Spleen (tissue), 11 donors: ENCODE data around the gene C16orf95. TPM values are rescaled to one million over a fixed set of nuclear protein-coding genes. Genes with fewer than 3 reads are reported as not detected.

Experiments used
- DNase-seq: peaks from one replicate; pipeline ENCODE4 v3.0.0-alpha.2; 2020
- H3K27ac ChIP-seq, 8 donors: fragments of 200-600 bp; sonication (generic) in 7 of 8; 1 replicate in 4 of 8; 2 replicates in 4 of 8; pipeline versions ENCODE4 v1.5.0 to v1.8.0; 2016 to 2021; ENCODE audit warnings: inconsistent platforms in 4 of 8, mild to moderate bottlenecking in 4 of 8, moderate library complexity in 1 of 8
- H3K27me3 ChIP-seq, 7 donors: fragments of 200-600 bp; sonication (generic) in 6 of 7; replicated peaks in 1 of 7; 1 replicate in 4 of 7; 2 replicates in 3 of 7; pipeline versions ENCODE4 v1.5.0 to v1.8.0; 2016 to 2021; ENCODE audit warnings: inconsistent platforms in 3 of 7, mild to moderate bottlenecking in 1 of 7
- H3K36me3 ChIP-seq, 6 donors: fragments of 200-600 bp; sonication (generic) in 5 of 6; 1 replicate in 4 of 6; 2 replicates in 2 of 6; pipeline versions ENCODE4 v1.5.0 to v1.8.0; 2016 to 2021; ENCODE audit warnings: inconsistent platforms in 2 of 6
- H3K4me1 ChIP-seq, 6 donors: fragments of 200-600 bp; sonication (generic) in 5 of 6; 1 replicate in 3 of 6; 2 replicates in 3 of 6; pipeline versions ENCODE4 v1.5.0 to v1.8.0; 2016 to 2021; ENCODE audit warnings: inconsistent platforms in 3 of 6
- H3K4me3 ChIP-seq, 8 donors: fragments of 200-600 bp; sonication (generic) in 7 of 8; 1 replicate in 4 of 8; 2 replicates in 4 of 8; pipeline versions ENCODE4 v1.5.0 to v1.8.0; 2016 to 2021; ENCODE audit warnings: inconsistent platforms in 4 of 8, mild to moderate bottlenecking in 4 of 8, moderate library complexity in 2 of 8
- H3K9me3 ChIP-seq, 8 donors: fragments of 200-600 bp; sonication (generic) in 7 of 8; 1 replicate in 4 of 8; 2 replicates in 4 of 8; pipeline versions ENCODE4 v1.5.0 to v1.8.0; 2016 to 2021; ENCODE audit warnings: inconsistent platforms in 4 of 8
- POLR2A ChIP-seq, 3 donors: fragments of 450-650 bp; IDR thresholded peaks; one replicate each; pipeline ENCODE4 v1.5.1; 2017; ENCODE audit warnings: antibody characterized with exemption in 3 of 3, mild to moderate bottlenecking in 1 of 3
- POLR2AphosphoS5 ChIP-seq, 3 donors: sonication (generic); formaldehyde crosslinking; IDR thresholded peaks; one replicate each; pipeline ENCODE4 v1.5.1; 2017; ENCODE audit warnings: antibody characterized with exemption in 3 of 3
- WGBS, 5 donors: extraction: QIAGEN DNeasy Blood & Tissue Kit in 3 of 5; methylation state at CpG; one replicate each; pipeline versions ENCODE4 v1.1.5 to v1.1.7; 2013 to 2018; 5-methylcytosine and 5-hydroxymethylcytosine counted together
- intact Hi-C: fragments of 100-400 bp; cut with DNase I; formaldehyde crosslinking; loops from one replicate; pipeline ENCODE4 v1.15.0; 2023; ENCODE audit warnings: low total_unique reads
- polyA plus RNA-seq, 3 donors: library from polyadenylated mRNA; stranded (reverse); fragments of 200-250 nt; gene quantifications; one replicate each; pipeline ENCODE4 v1.2.1, GENCODE V29; 2013
- total RNA-seq, 7 donors: library from RNA; depleted of rRNA in 3 of 7; stranded (reverse); fragments of >200 nt in 3 of 7; fragmentation: NEBNext Ultra II Directional in 4 of 7; extraction: Animal tissue kit (Norgen Biotek cat#: 25700) in 4 of 7; gene quantifications; one replicate each; pipeline versions ENCODE4 v1.1.0 to v1.2.1, GENCODE V29; 2016 to 2021
- TF ChIP-seq, protein P1 (sequence below), 11 experiments: fragments of 200-600 bp in 7 of 11; fragments of 450-650 bp in 4 of 11; sonication (generic) in 4 of 11; IDR thresholded peaks in 8 of 11; conservative IDR thresholded peaks in 3 of 11; 1 replicate in 7 of 11; 2 replicates in 4 of 11; pipeline versions ENCODE4 v1.4.0 to v1.8.0; 2016 to 2021; ENCODE audit warnings: antibody characterized with exemption in 11 of 11, inconsistent platforms in 4 of 11, mild to moderate bottlenecking in 1 of 11
- donor health status: healthy with polysubstance abuse.
- donor health status: DM: no; HTN: no; CAD: no; lungs with moderate emphysema.
- donor health status: DM: no; HTN: no; CAD: no.
- donor health status: Bipolar disorder and iron deficiency.
- donor health status: healthy.
- donor health status: DM: no; HTN: no; CAD: no.
- donor health status: DM: yes; HTN: yes; CAD: no.

C16orf95 gene
- total and polyA plus RNA-seq, 10 donors, result 1.0 to 2.9 (median 2.1) TPM; not detected in 2

DNA sequence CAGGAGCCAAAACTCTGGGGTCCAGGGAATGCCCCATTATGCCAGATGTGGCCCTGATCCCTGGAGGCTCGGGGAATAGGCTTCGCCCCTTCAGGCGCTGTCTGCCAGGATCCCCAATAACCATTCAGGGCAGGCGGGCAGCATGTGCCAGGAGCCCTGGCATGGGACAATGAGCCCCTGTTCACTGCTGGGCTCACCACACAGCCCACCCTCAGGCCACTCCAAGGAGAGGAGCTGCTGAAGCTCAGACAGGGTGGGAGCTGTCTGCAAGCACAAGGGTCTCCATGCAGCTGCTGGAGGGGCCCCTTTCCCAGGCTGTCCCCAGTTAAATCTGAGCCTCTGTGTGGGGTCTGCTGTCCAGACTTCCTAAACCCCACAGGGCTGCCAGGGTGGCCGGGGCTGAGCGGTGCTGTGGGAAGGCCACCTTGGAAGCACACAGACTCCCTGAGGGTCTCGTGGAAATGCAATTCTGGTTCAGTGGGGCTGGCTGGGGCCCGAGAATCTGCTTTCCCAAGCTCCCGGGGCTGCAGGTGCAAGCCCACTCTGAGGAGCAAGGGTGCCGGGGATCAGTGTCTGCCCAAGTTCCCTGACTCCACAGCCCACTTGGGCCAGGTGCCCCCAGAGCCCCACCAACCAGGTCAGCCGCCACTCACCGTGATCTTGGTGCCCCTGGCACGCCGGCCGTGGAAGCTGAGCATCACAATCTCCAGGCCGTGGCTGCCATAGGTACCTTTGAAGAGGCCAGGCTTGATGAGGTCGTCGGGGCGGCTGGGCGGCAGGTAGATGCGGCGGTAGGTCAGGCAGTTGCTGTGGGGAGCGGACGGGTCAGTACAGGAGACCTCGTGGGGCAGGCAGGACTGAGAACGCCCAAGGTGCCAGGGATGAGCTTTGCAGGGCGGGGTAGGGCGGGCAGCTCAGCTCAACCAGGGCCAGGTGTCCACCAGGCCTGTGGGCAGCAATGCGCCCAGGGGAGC, 17.7 kb upstream of the C16orf95 start:
- DNase-seq, result peak; percentile 37
- H3K4me1 ChIP-seq, result peaks cover 0 to 14% (median 5%) of the 10 kb centered on the region in 6 donors
- intact Hi-C loops, result no loop called here
- H3K36me3 ChIP-seq, result peaks cover 0 to 89% (median 60%) of the 10 kb centered on the region in 6 donors
- no peaks in the 10 kb centered on the region for H3K9me3 ChIP-seq
- no peak for TF ChIP-seq POLR2AphosphoS5 (IDR thresholded peaks at IDR 0.05)
- no peak for TF ChIP-seq POLR2A (IDR thresholded peaks at IDR 0.05)
- H3K27me3 ChIP-seq, result no peaks in the 10 kb centered on the region
- H3K27ac ChIP-seq, result no peak overlapping the region
- no peak overlapping the region for H3K4me3 ChIP-seq
- WGBS, 5 donors, result 89 to 94% (median 93%) methylated on average over 25 to 29 of the region's 29 CpGs

DNA sequence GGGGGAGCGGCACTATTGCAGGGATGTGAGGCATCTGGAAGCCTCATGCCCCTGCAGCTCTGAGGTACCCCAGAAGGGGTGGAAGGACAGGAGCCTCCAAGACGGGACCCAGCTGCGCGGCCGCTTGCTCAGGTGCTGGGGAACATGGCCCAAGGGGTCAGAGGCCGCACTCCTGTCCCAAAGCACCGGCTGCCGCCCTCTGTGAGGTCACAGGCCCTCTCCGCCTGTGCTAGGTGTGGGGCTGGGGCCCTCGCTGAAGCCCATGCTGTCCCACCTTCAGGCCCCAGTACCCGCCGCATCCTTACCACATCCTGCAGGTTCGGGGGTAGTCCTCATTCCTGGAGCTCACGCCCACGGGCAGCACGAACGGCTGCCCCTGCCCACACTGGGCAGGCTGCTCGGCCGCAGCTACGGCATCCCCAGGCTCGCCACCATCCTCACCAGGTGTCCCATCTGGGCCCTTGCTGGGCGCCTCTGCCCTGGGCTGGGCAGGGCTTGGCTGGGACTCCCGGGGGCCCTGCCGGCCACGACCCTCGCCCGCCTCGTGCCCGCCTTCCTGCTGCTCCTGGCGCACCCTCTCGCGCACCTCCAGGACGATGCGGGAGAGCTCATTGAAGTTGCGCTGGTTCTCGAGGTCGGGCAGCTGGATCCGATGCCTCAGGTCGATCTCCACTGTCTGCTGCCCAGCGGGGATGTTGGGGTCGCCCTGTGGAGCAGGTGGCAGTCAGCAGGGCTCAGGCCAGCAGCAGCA, 16.6 kb upstream of the C16orf95 start:
- 91 to 95% (median 94%) methylated on average over 39 to 41 of the region's 41 CpGs for WGBS, 5 donors
- Histone ChIP-seq H3K36me3 (peaks cover 0 to 89% (median 62%) of the 10 kb centered on the region in 6 donors), H3K27me3 (no peaks in the 10 kb centered on the region), H3K9me3 (no peaks in the 10 kb centered on the region), H3K4me3 (no peak overlapping the region), H3K4me1 (peaks cover 0 to 14% (median 5%) of the 10 kb centered on the region in 6 donors), H3K27ac (no peak overlapping the region)
- intact Hi-C loops, result no loop called here
- DNase-seq, result peak; percentile 69
- TF ChIP-seq POLR2A (IDR thresholded peaks at IDR 0.05), result no peak
- no peak for TF ChIP-seq POLR2AphosphoS5 (IDR thresholded peaks at IDR 0.05)
- TF ChIP-seq, protein P1, sequence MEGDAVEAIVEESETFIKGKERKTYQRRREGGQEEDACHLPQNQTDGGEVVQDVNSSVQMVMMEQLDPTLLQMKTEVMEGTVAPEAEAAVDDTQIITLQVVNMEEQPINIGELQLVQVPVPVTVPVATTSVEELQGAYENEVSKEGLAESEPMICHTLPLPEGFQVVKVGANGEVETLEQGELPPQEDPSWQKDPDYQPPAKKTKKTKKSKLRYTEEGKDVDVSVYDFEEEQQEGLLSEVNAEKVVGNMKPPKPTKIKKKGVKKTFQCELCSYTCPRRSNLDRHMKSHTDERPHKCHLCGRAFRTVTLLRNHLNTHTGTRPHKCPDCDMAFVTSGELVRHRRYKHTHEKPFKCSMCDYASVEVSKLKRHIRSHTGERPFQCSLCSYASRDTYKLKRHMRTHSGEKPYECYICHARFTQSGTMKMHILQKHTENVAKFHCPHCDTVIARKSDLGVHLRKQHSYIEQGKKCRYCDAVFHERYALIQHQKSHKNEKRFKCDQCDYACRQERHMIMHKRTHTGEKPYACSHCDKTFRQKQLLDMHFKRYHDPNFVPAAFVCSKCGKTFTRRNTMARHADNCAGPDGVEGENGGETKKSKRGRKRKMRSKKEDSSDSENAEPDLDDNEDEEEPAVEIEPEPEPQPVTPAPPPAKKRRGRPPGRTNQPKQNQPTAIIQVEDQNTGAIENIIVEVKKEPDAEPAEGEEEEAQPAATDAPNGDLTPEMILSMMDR (IDR thresholded peaks at IDR 0.05 in 8 of 11, conservative IDR thresholded peaks at IDR 0.05 in 3 of 11), result no peak

DNA sequence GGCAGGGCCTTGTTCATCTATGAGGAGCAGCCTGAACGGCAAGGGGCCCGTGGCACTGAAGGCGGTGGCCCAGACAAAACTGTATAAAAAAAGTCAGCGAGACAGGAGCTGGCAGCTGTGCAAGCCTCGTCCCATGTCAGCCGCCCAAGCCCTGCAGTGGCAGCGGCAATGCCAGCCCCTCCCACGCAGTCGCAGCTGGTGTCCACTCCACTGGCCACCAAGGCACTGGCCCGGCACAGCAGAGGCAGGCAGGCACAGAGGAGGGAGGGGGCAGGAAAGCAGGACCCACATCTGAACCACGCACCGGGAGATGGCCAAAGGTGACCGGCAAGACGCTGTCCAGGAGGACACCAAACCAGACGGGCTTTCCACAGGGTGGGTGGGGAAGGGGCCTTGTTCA, 15.9 kb upstream of the C16orf95 start:
- H3K9me3 ChIP-seq, result no peaks in the 10 kb centered on the region
- H3K27me3 ChIP-seq, result no peaks in the 10 kb centered on the region
- intact Hi-C loops, result no loop called here
- 82 to 93% (median 89%) methylated on average over 13 to 15 of the region's 15 CpGs for WGBS, 5 donors
- no peak overlapping the region for H3K4me3 ChIP-seq
- peaks cover 0 to 89% (median 64%) of the 10 kb centered on the region in 6 donors for H3K36me3 ChIP-seq
- H3K27ac ChIP-seq, result no peak overlapping the region
- DNase-seq, result peak; percentile 58
- TF ChIP-seq, protein P1 (IDR thresholded peaks at IDR 0.05 in 8 of 11, conservative IDR thresholded peaks at IDR 0.05 in 3 of 11), result no peak
- peak in 2 of 3 donors; percentile 26 to 52 for TF ChIP-seq POLR2AphosphoS5 (IDR thresholded peaks at IDR 0.05)
- no peak for TF ChIP-seq POLR2A (IDR thresholded peaks at IDR 0.05)
- peaks cover 0 to 14% (median 5%) of the 10 kb centered on the region in 6 donors for H3K4me1 ChIP-seq

DNA sequence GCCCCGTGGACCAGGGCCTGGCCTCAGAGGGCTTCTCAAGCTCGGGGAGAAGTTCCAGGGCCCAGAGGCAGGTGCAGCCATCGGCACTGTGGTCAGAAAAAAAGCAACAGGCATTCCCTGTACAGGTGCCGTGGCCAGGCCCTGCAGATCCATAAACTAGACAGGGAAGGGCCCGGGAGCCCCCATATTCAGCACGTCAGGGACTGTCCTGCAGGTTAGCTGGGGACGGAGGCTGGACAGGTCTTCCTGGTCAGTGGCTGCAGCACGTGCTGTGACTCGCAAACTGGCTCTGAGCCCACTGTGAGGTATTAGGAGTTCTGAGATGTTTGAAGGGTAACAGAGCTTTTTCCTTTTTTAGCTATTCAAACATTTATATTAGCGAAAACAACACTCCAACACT, 15.0 kb upstream of the C16orf95 start:
- Histone ChIP-seq H3K36me3 (peaks cover 0 to 95% (median 65%) of the 10 kb centered on the region in 6 donors), H3K4me1 (peaks cover 0 to 8% (median 2%) of the 10 kb centered on the region in 6 donors), H3K9me3 (no peaks in the 10 kb centered on the region), H3K27ac (no peak overlapping the region), H3K27me3 (no peaks in the 10 kb centered on the region), H3K4me3 (no peak overlapping the region)
- peak; percentile 41 for DNase-seq
- TF ChIP-seq, protein P1 (IDR thresholded peaks at IDR 0.05 in 8 of 11, conservative IDR thresholded peaks at IDR 0.05 in 3 of 11), result no peak
- TF ChIP-seq POLR2A (IDR thresholded peaks at IDR 0.05) (no peak), POLR2AphosphoS5 (IDR thresholded peaks at IDR 0.05) (no peak)
- intact Hi-C loops, result no loop called here
- 90 to 96% (median 91%) methylated on average over 9 to 10 of the region's 10 CpGs for WGBS, 5 donors
